ENCODE results near the gene THSD7B. TPM values are rescaled to one million over a fixed set of nuclear protein-coding genes. Genes with fewer than 3 reads are reported as not detected.

THSD7B gene
- total and polyA plus RNA-seq, 8 donors: 0.13 to 4.5 (median 2.7) TPM

GRCh38 chr2:137023205-137023604, 257.9 kb downstream of the THSD7B start:
- no peak for TF ChIP-seq CTCF (IDR thresholded peaks at IDR 0.05)
- H3K9me3 ChIP-seq: no peaks in the 10 kb centered on the region
- H3K36me3 ChIP-seq: no peaks in the 10 kb centered on the region
- no peak overlapping the region for H3K27ac ChIP-seq
- no peak overlapping the region for H3K4me3 ChIP-seq
- no peak for DNase-seq
- no peaks in the 10 kb centered on the region for H3K4me1 ChIP-seq
- ATAC-seq: no peak
- H3K27me3 ChIP-seq: no peaks in the 10 kb centered on the region
- intact Hi-C loops (cut with DNase I): no loop called here

GRCh38 chr2:137031731-137032130, 266.4 kb downstream of the THSD7B start:
- H3K27me3 ChIP-seq: no peaks in the 10 kb centered on the region
- intact Hi-C loops (cut with DNase I): no loop called here
- H3K4me1 ChIP-seq: no peaks in the 10 kb centered on the region
- H3K27ac ChIP-seq: no peak overlapping the region
- TF ChIP-seq CTCF (IDR thresholded peaks at IDR 0.05): no peak
- ATAC-seq (no peak), DNase-seq (no peak)
- no peak overlapping the region for H3K4me3 ChIP-seq
- peaks cover 0 to 1% of the 10 kb centered on the region in 2 donors for H3K9me3 ChIP-seq
- no peaks in the 10 kb centered on the region for H3K36me3 ChIP-seq

GRCh38 chr2:137036619-137037018, 271.3 kb downstream of the THSD7B start:
- Histone ChIP-seq H3K4me1 (no peaks in the 10 kb centered on the region), H3K4me3 (no peak overlapping the region), H3K9me3 (peaks cover 0 to 1% of the 10 kb centered on the region in 2 donors), H3K27ac (no peak overlapping the region), H3K36me3 (no peaks in the 10 kb centered on the region), H3K27me3 (no peaks in the 10 kb centered on the region)
- no peak for TF ChIP-seq CTCF (IDR thresholded peaks at IDR 0.05)
- intact Hi-C loops (cut with DNase I): no loop called here
- no peak for ATAC-seq
- no peak for DNase-seq

- Histone ChIP-seq H3K27ac (no peak overlapping the region), H3K36me3 (no peaks in the 10 kb centered on the region), H3K27me3 (no peaks in the 10 kb centered on the region), H3K9me3 (no peaks in the 10 kb centered on the region), H3K4me1 (no peaks in the 10 kb centered on the region), H3K4me3 (no peak overlapping the region)
- no peak for TF ChIP-seq CTCF (IDR thresholded peaks at IDR 0.05)
- no peak for ATAC-seq
- no peak for DNase-seq
- intact Hi-C loops (cut with DNase I): no loop called here
Observed at GRCh38 chr2:137039482-137040152, 274.3 kb downstream of the THSD7B start.

- ATAC-seq (no peak), DNase-seq (no peak)
- no peak for TF ChIP-seq CTCF (IDR thresholded peaks at IDR 0.05)
- H3K9me3 ChIP-seq: no peaks in the 10 kb centered on the region
- no peak overlapping the region for H3K4me3 ChIP-seq
- H3K36me3 ChIP-seq: no peaks in the 10 kb centered on the region
- no peaks in the 10 kb centered on the region for H3K27me3 ChIP-seq
- H3K4me1 ChIP-seq: no peaks in the 10 kb centered on the region
- no peak overlapping the region for H3K27ac ChIP-seq
- intact Hi-C loops (cut with DNase I): no loop called here
Observed at GRCh38 chr2:137047369-137047768, 282.0 kb downstream of the THSD7B start.
